HG03280 (cell line): Measurements from ENCODE around the gene STRIT1.
"Not testable (repeated sequence)": the region's sequence is repeated elsewhere in the genome, so short reads cannot be mapped to it uniquely, and the experiment has no call there.

ENCODE experiments used
- ATAC-seq: cut with Tn5 transposase; IDR thresholded peaks from one replicate; pipeline ENCODE4 v1.9.1; 2021; ENCODE audit warnings: mild to moderate bottlenecking, moderate library complexity; ENCODE audit not compliant: unreplicated experiment

The STRIT1 gene

GRCh38 chr3:155271343-155271613 lies 22.2 kb downstream of the STRIT1 start:
- no peak for ATAC-seq

GRCh38 chr3:155270485-155271342 lies 22.8 kb downstream of the STRIT1 start:
- ATAC-seq = no peak

- no peak for ATAC-seq
These were observed 23.4 kb downstream of the STRIT1 start for GRCh38 chr3:155270063-155270462.

GRCh38 chr3:155262855-155263254 lies 30.6 kb downstream of the STRIT1 start:
- ATAC-seq = not testable (repeated sequence)

- ATAC-seq = no peak
These were observed 31.2 kb downstream of the STRIT1 start for GRCh38 chr3:155262295-155262694.

- ATAC-seq = no peak
These were observed 39.0 kb downstream of the STRIT1 start for GRCh38 chr3:155254445-155254844.

GRCh38 chr3:155252535-155252934 lies 40.9 kb downstream of the STRIT1 start:
- no peak for ATAC-seq

GRCh38 chr3:155252021-155252420 lies 41.5 kb downstream of the STRIT1 start:
- no peak for ATAC-seq

- no peak for ATAC-seq
These were observed 44.8 kb downstream of the STRIT1 start for GRCh38 chr3:155248531-155249187.

- no peak for ATAC-seq
These were observed 48.8 kb downstream of the STRIT1 start for GRCh38 chr3:155244699-155245098.

GRCh38 chr3:155244216-155244615 lies 49.3 kb downstream of the STRIT1 start:
- ATAC-seq = no peak

- ATAC-seq = no peak
These were observed 50.0 kb downstream of the STRIT1 start for GRCh38 chr3:155243512-155243921.

GRCh38 chr3:155242342-155242741 lies 51.1 kb downstream of the STRIT1 start:
- no peak for ATAC-seq

- no peak for ATAC-seq
These were observed 51.9 kb downstream of the STRIT1 start for GRCh38 chr3:155241579-155241978.
